Activated CD4-positive, alpha-beta T cell treated with anti-CD3 and anti-CD28 coated beads for 24 hours (primary cell): ENCODE measurements around the gene SPNS3.

Experiments
- DNase-seq, 2 donors: peaks; one replicate each; pipeline ENCODE4 v3.0.0-alpha.2; 2020; ENCODE audit warnings: low read depth in 2 of 2

Gene SPNS3

DNA sequence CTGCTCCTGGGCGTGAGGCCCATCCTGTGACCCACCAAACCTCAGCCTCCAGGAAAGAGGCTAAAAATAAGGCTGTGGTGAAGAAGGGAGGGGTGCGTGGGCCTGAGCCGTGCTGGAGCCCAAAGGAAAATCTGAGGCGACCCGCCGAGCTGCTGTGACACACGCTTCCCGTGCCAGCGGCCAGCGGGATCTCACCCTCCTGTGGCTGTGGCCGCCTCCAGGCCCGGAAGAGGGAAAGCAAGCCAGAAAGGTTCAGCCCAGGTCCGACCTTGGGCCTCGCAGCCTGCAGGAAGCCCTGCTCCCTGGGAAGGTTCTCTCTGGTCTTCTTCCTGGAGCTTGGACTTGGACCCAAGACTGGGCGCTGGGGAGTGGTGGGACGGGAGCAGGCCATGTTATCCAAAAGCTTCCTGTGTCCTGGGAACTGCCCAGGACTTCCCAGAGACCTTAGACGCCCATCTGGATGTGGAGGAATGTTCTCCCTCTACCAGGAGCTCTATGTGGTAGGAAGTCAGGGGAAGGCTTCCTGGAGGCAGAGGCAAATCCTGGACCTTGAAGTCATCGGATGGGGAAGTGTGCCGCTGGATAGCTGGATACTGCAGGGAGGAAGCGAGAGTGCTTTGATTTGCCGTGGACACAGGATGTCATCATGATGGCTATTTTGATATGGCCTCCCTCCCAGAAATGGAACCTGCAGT is 76.3 kb downstream of the SPNS3 start:
- no peak for DNase-seq

DNA sequence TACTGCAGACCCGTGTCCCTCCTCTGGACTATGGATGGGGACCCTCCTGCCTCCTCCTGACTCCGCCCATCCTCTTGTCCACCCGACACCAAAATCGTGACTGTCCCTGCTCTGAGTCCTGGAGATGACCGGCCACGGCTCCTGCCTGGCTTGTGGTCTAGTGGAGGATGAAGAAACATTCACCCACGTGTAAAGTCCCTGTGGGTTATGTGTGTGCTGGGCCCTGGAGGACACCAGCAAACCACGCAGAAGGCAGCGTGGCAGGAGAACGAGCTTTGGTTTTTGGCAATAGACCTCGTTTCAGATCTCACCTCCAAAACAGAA is 76.8 kb downstream of the SPNS3 start:
- DNase-seq = no peak

DNA sequence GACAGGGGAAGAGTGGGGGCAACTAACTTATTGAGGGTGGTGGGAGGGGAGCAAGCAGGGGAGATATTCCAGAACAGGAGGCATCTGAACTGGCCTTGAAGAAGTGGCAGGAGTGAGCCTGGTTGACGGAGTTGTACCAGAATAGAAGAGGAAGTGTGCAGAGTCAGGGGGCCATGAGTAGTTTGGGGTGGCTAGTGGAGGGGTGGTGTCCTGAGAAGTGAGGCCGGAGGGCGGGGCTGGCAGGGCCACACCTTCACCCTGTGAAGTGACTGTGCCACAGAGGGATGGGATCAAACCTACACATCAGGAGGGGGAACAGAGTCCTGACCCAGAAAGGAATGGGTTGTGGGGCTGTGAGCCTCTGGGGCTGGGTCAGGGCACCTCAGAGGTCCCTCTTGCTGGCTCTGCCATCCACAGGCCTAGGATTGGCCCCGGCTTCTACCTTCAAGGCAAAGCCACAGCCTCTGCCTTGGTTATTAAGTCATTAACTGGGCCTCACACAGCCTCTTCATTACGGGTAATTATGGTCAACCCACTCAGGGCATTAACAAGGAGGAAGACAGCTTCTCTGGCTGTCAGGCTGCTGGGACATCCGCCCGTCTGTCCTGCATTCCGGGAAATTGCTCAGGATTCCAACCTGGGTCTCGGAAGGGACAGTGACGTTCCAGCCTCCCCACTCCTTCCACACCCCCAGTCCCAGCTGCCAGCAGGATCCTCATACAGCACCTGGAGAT is 77.6 kb downstream of the SPNS3 start:
- DNase-seq = no peak

DNA sequence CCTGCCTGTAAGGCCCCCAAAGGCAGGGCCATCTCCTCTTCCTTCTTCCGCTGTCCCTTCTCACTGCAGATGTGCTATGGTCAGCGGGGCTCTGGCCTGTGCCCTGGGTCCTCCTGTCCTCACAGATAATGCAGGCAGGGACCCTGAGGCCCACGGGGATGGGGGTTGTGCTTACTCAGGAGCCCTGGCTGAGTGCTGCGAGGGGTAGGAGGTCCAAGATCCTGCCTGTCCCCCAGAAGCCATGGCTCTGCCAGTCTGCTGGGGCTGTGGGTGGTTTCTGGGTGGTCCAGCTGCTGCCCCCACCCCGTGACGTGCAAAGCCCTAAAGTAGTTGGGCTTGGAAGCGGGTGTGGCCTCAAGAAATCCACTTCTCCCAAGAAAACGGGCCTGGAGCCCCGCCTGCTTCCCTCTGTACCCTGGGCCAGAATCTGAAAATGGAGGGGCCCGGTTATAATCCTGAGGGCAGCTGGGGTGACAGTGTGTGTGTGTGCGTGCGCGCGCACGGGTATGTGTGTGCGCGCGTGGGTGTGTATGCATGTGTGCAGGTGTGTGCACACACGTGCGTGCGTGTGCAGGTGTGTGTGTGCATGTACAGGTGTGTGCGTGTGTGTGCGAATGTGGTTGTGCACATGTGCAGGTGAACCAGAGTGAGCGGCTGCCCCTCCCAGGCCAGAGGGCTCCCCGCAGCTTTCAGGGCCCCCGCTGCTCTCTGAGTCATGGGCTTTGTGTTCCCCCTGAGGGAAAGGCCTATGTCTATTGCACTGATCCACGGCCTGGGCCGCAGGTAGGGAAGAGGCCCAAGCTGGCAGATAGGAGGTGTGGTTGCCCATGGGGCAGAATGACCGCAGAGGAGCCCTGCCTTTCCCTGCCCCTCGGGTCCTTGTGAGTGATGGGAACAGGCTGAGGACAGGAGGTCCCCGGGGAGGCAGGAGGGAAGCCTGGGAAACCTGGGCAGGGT is 78.7 kb downstream of the SPNS3 start:
- DNase-seq = no peak

DNA sequence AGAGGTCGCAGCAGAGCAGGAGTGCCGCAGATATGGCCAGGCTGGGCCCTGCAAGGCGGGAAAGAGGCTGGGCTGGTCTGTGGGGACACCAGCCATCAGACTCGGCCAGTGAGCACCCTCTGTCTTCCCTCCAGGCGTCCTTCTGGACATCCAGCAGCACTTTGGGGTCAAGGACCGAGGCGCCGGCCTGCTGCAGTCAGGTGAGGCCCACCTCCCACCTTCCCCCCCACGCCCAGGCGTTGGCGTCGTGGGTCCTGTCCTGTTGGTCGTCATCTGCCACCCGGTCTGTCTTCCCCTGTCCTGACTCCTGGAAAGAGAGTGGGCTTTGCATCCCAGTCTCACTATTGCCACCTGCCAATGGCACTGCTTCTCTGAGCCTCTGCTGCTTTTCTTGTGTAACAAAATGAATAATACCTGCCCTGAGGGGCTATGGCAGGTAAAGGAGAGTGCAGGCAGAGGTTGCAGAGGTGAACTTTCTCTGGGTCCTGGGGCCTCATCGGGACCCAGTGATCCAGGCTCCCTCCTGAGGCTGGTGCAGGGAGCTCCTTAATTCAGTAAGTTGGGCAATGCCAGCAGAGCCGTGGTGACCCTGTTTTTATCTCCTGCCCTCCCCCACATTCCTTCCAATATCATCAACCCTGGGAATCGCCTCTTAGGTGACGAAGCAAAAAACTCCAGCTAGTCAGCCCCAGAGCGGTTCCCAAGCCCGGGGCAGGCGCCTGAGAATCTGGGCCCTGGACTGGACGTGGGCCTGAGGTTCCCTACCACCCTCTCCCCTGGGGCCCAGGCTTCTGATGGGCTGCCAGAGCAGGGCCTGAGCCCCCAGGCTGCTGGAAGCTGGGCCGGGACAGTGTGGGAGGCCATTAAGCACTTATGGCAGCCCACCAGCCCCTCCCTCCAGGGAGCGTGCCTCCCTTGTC is 79.6 kb downstream of the SPNS3 start:
- no peak for DNase-seq

DNA sequence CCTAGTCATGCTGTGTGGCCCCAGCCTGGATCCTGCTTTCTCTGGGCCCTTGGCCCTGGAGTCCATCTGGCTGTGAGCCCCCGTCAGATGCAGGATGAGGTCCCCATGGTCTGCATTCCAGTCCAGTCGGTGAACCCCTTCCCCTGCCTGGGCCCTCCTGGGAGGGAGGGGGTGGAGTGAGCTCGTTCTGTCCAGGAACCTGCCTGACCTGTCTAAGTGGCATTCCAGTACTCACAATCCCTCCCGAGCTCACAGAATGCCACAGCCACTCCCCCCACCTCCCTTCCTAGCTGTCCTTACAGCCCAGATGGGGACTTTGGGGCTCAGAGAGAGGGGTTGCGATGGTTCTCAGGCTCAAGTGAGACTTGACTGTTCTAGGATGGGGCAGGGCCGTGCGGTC is 80.5 kb downstream of the SPNS3 start:
- DNase-seq = no peak

DNA sequence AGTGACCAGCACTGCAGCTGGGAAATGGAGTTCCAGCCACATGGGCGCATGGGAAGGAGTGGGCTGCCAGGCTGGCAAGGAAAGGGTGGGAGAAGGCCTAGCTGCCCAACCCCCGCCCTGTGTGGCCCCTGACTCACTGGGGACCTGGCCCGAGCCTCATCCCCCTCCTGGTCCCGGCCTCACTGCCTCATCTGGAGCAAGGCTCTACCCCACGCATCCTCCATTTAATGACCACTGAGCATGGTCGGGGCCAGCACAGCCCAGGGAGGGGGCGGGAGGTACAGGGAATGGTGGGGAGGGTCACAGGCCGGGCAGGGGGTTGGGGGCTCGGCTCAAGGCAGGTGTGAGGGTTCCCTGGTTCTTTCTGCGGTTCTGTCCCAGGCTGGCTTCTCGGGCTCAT is 81.0 kb downstream of the SPNS3 start:
- DNase-seq = no peak

DNA sequence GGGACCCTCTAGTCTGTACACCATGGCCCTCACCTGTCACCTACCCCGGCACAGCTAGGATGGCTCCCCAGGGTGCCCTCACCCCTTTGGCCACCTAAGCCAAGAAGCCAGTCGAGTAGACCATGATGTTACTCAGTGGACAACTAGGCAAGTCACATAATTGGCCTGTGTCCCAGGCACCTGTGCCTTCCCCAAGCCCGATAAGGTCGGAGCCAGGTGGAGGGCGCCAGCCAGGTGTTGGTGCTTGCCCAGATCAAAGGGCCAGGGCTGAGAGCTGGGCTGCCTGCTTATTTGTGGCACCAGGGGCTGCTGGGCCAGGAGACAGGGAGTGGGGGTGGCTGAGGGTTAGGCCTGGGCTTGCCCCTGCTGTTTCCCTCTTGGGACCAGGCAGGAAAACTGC is 81.8 kb downstream of the SPNS3 start:
- no peak for DNase-seq

DNA sequence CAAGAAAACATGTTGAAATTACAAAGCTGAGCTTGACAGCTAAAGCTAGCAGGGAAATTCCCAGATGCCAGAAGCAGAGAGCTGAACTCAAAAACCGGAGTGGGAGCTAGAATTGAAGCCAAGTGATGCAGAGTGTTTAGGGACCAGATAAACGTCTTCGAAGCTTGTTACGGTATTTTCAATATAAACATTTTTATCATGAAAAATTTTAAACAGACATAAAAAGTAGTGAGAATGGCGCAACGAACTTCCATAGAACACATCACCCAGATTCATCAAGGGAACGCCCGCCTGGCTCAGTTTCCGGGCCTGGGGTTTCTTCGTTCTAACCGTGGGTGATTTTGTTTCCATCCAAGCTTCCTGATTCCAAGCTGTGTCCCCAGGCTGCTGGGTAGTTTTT is 83.0 kb downstream of the SPNS3 start:
- no peak for DNase-seq

DNA sequence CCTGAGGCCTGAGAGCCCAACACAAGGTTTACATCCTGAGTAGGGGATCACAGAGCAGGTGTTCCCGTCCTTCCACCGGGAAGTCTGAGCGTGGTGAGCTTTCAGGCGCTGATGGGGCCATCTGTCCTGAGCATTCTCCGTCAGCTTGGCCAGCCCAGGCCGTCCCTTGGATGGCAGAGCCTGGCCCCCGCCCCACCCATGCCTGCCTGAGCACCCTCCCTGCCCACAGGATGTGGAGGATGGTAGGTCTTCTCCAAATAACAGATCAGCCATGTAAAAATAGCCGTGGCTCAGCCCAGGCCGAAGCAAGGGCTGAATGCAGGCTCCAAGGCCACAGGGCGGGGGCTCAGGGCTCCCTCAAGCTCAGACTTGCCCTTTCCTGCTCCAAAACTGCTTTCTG is 85.2 kb downstream of the SPNS3 start:
- DNase-seq = no peak

DNA sequence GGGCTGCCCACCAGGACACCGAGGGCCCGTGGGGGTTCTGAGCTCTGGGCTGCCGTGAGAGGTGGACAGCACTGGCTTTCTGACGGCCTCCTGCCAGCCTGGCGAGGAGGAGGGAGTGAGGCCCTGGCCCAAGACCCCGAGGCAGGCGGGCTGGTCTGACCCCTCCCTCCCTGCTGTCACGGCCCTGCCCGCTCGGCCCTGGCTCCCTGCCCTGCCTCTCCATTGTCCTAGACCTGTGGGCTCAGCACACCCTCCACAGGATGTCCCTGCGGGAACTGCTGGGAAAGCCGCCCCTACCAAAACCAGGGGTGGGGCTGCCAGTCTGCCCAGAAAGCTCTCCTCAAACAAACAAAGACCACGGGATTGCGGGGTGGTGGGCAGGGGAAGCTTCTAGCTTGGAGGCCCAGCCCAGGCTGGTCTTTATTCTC is 85.6 kb downstream of the SPNS3 start:
- DNase-seq = no peak

DNA sequence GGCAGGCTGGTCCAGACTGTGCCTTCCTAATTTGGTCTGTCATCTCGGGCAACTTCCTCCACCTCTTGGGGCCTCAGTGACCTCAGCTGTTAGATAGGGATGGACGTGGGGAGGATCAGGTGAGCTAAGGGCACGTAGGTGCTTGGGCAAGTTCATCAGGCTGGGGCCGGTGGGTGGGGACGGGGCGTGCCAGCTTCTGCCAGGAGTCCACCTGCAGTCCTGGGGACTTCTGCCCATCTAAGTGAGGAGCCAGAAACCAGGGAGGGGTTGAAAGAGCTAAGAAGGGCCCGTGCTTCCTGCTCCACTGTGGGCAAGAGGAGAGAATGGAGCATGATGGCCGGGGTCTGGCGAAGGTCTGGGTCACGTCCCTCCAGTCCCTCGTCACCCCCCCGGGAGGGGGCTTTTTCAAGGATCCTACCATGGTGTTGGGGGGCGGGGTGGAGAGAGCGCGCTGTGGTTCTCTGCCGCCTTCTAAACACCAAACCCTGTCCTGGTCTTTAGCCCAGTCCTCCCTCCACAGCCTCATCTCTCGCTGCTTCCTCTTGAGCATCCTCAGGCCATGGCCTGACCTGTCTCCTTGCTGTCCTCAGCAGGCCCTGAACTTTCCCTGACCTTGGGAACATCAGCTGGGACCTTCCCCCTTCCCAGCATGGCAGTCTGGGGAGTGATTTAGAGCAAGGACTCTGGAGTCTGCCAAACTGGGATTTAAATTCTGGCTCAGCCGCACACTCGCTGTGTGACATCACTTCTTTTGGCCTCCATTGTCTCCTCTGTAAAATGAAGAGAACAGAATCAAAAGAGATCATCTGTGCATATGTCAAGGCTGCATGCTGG is 86.5 kb downstream of the SPNS3 start:
- DNase-seq = no peak

DNA sequence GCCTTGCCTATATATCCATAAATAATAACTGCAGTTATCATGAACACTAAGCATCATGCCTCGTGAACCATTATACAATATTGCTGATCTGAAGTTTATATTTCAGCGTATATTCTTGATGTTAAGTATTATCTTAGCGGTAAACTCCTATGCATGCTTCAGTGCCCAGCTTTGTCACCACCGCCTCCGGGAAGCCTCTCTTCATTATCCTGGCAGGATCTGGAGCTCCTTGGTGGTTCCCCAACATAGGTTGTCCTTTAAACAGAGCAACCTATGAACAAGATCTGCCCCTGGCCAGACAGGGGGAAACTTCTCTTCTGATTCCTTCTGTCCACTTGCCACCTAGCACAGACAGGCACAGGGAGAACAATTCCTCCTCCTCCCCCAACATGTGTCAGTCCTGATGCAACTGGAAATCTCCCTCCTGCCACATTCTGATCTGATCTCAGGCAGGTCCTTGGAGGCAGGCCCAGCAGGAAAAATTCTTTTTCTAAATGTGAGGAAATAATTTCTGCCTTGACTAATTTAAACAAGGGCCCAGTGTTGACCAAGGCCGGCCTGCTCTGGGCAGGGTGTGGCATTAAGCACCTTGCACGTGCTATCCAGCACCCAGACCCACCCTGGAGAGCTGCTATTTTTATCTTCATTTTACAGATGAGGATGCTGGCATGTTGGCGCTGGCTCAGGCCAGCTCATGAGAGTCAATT is 87.3 kb downstream of the SPNS3 start:
- DNase-seq = no peak

DNA sequence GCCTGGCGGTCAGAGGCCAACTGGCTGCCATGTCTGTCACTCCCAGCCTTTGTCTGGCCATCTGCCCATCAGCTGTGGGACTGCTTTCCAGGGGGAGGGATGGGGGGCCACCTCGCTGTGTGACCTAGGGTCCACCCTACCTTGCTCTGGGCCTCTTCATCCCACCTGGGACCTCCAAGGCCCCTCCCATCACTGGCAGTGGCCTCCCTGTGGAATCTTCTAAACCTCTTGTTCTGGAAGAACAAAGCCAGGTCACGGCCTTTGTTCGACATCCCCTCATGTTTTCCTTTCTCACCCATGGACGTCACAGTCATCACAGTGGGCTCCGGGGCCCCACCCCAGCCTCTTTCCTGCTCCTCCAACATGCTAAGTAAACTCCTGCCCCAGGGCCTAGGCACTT is 88.9 kb downstream of the SPNS3 start:
- DNase-seq = no peak

DNA sequence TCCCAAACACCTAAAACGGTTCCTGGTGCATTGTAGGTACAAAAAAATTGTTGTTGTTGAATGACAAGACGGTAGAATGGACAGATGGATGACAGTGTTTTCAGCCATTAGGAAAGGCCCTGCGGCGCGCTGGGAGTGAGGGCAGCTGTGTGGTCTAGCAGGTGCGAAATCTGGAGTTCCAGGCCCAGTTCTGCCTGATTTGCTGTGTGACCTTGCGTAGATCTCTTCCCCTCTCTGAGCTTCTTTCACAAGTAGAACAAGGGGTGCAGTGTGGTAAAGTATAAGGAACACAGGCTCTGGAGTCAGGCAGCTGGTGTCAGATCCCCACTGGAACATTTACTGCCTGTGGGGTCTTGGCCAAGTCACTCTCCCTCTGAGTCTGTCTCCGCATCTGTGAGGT is 90.2 kb downstream of the SPNS3 start:
- no peak for DNase-seq

DNA sequence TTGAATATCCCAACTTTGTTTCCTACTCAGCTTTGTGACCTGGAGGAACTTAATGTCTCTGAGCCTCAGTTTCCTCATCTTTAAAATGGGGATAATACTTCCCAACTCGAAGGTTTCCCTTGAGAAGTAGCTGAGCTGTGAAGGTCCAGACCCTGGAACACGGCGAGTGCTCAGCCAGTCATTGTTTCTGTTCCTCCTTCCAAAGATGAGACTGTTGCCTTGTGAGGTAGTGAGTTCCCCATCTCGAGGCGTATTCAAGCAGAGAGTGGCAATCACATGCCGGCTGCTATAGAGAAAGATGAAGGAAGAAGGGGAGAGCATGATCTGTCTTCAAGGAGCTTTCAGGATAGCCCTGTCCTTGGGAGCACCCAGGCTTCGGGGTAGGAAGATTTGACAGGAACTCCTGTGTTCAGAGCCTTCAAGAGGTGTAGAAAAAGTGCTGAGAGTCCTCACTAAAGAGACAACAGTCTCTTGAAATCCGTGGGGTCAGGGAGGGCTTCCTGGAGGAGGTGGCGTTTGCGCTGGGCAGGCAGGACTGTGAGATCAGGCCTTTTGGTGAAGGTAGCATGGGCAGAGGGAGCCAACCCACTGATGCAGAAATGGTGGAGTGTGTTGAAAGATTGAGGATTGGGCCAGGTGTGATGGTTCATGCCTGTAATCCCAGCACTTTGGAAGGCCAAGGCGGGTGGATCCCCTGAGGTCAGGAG is 92.1 kb downstream of the SPNS3 start:
- DNase-seq = no peak

DNA sequence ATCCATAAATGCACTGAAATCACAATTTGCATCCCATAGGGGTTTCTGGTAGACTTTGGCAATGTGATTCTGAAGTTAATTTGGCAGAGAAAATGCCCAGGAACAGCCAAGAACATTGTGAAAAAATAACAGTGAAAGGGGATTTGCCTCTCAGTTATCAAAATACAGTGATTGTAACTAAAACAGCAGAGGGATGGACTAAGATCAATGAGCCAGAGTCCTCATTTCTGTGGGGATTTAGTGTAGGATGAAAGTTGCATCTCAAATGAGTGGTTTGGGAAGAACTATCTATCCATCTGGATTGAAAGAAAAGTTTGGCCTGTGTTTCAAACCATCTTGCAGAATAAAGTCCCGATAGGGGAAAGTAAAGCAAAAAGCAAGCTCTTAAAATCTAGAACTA is 93.4 kb downstream of the SPNS3 start:
- DNase-seq = no peak

DNA sequence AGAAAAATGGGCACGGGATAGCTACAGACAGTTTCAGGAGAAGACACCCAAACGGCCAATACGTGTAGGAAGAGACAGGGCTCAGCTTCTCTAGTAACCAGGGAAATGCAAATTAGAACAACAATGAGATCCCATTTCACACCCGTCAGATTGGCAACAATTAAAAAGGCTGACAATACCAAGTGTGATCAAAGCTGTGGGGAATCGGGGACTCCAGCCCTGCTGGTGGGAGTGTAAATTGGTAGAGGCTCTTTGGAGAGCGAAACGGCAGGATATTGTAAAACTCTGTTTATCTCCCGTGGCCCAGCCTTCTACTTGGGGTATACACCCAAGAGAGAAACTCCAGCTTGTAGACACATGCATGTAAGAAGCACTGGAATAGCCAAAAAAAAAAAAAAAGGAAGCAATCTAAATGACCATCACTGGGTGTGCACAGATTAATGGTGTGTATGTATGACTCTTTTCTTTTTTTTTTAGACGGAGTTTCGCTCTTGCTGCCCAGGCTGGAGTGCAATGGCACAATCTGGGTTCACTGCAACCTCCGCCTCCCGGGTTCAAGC is 93.9 kb downstream of the SPNS3 start:
- no peak for DNase-seq

DNA sequence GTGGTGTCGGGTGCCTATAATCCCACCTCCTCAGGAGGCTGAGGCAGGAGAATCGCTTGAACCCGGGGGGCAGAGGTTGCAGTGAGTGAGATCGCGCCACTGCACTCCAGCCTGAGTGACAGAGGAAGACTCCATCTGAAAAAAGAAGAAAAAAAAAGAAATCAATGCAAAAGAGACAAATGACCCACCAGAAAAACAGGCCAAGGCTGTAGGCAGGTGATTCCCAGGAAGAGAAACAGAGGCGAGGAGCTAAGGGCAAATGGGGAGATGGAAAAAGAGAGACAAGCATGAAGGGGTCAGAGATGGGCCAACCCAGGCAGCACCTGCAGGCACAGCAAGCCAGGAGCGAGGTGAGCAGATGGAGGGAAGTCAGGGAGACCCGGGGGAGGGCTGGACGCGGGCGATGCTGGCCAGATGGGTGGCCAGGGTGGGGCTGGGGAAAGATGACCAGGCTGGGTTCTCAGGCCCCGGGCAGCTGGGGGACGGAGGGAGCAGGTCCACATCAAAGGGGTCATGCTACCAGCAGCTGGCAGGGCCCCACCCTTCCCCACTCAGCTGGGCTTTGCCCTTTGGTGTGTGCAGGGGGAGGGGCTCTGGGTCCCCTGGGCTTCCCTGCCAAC is 95.9 kb downstream of the SPNS3 start:
- no peak for DNase-seq
